ENCODE results near the gene GAPDH.
"Not testable (repeated sequence)": the region's sequence is repeated elsewhere in the genome, so short reads cannot be mapped to it uniquely, and the experiment has no call there.

Gene GAPDH

GRCh38 chr12:6574576-6575295 is 40.4 kb downstream of the GAPDH start:
- no peak for DNase-seq (ENCODE audit: insufficient read length, low spot score)
- TF ChIP-seq POLR2A (IDR thresholded peaks at IDR 0.05; ENCODE audit: low read depth, low read length) = no peak
- no peak for FAIRE-seq

- FAIRE-seq = no peak
- DNase-seq (ENCODE audit: insufficient read length, low spot score) = no peak
- no peak for TF ChIP-seq POLR2A (IDR thresholded peaks at IDR 0.05; ENCODE audit: low read depth, low read length)
These were observed 41.3 kb downstream of the GAPDH start for GRCh38 chr12:6575648-6576047.

DNA sequence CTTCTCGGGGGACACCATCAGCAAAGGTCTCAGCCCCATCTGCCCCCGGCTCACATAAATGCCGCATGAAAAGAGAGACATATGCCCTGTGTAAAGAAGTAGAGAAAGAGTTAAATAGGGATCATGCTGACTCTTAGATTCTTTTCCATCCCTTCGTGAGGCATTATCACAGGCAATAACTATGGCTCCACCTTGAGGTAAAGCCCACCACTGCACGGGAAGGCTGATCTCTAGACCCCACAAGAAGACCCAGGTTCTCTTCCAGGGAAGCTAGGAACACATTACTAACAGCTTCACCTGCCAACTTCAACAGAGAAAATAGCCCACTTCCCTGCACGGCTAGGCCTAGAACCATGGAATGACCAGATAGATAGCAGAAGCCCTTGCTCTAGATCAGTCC is 47.9 kb downstream of the GAPDH start:
- no peak for TF ChIP-seq POLR2A (IDR thresholded peaks at IDR 0.05; ENCODE audit: low read depth, low read length)
- DNase-seq (ENCODE audit: insufficient read length, low spot score) (no peak), FAIRE-seq (no peak)

DNA sequence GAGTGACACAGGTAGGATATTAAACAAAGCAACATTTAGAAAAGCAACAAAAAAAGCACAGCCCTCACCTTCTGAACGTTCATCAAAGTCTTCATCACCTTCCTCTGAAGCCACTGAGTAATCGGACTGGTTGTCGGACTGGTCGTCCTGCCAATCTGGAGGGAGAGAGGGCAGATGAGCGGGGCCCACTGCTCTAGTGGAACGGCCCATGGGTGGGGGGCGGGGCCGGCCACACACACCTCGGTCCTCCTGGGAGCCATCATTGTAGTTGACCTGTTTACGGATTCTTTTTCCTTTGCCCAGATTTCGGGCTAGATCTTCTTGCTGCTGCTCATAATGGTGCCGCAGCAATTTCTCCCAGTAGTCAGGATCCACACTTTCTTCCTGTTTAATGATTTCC is 48.6 kb downstream of the GAPDH start:
- DNase-seq (ENCODE audit: insufficient read length, low spot score) = no peak
- no peak for FAIRE-seq
- no peak for TF ChIP-seq POLR2A (IDR thresholded peaks at IDR 0.05; ENCODE audit: low read depth, low read length)

DNA sequence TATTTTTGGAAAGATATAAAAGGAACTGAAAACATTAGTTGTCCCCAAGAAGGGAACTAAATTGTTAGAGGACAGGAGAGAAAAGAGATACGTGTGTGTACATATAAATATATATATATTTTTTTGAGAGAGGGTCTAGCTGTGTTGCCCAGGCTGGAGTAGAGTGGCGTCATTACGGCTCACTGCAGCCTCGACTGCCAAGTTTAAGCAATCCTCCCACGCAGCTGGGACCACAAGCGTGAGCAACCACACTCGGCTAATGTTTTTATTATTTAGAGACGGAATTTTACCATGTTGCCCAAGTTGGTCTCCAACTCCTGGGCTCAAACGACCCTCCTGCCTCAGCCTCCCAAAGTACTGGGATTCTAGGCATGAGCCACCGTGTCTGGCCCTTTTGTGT is 50.0 kb downstream of the GAPDH start:
- DNase-seq (ENCODE audit: insufficient read length, low spot score) = no peak
- FAIRE-seq = no peak
- TF ChIP-seq POLR2A (IDR thresholded peaks at IDR 0.05; ENCODE audit: low read depth, low read length) = no peak

GRCh38 chr12:6586569-6586968 is 52.3 kb downstream of the GAPDH start:
- not testable (repeated sequence) for DNase-seq (ENCODE audit: insufficient read length, low spot score); FAIRE-seq

Measured in H54 (cell line).